Body of pancreas (tissue), 4 donors: ENCODE data around the gene ETS2.

Experiments
- POLR2A ChIP-seq, 3 donors: fragments of 450-650 bp; IDR thresholded peaks; one replicate each; pipeline ENCODE4 v1.6.1; 2016; ENCODE audit warnings: antibody characterized with exemption in 3 of 3, mild to moderate bottlenecking in 2 of 3
- TF ChIP-seq, protein P1 (sequence below), 7 experiments: fragments of 450-650 bp in 4 of 7; fragments of 200-600 bp in 3 of 7; sonication (generic) in 3 of 7; IDR thresholded peaks; one replicate each; pipeline ENCODE4 v1.5.1; 2016 to 2019; ENCODE audit warnings: antibody characterized with exemption in 7 of 7

DNA sequence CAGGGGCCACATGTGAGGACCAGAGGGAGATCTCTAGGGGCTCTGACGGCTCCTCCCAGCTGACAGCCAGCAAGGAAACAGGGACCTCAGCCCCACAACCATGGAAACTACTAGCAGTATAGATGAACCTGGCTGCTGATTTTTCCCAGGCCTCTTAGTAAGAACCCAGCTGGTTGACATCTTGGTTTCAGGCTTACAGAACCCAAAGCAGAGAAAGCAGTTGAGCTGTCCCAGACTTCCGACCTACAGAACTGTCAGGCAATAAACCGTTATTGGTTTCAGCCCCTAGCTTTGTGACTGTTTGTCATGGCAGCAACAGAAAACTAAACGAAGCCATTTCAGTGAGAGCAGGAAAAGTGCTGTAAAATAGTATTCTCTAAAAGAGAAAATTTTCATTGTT is 36.4 kb downstream of the ETS2 start:
- TF ChIP-seq, protein P1, sequence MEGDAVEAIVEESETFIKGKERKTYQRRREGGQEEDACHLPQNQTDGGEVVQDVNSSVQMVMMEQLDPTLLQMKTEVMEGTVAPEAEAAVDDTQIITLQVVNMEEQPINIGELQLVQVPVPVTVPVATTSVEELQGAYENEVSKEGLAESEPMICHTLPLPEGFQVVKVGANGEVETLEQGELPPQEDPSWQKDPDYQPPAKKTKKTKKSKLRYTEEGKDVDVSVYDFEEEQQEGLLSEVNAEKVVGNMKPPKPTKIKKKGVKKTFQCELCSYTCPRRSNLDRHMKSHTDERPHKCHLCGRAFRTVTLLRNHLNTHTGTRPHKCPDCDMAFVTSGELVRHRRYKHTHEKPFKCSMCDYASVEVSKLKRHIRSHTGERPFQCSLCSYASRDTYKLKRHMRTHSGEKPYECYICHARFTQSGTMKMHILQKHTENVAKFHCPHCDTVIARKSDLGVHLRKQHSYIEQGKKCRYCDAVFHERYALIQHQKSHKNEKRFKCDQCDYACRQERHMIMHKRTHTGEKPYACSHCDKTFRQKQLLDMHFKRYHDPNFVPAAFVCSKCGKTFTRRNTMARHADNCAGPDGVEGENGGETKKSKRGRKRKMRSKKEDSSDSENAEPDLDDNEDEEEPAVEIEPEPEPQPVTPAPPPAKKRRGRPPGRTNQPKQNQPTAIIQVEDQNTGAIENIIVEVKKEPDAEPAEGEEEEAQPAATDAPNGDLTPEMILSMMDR (IDR thresholded peaks at IDR 0.05), result no peak
- TF ChIP-seq POLR2A (IDR thresholded peaks at IDR 0.05), result no peak
